Loucy (cell line): ENCODE data around the gene DHRS4.

Experiments
- H2AFZ ChIP-seq: fragments of 200-600 bp; sonication (generic); 2 replicates; pipeline ENCODE4 v1.6.0; 2016; ENCODE audit warnings: antibody characterized with exemption, mild to moderate bottlenecking, low read length, moderate library complexity
- H3F3A ChIP-seq: fragments of 200-600 bp; 2 replicates; pipeline ENCODE4 v1.6.0; 2016; ENCODE audit warnings: antibody characterized with exemption, low read depth, mild to moderate bottlenecking
- H3K27me3 ChIP-seq: fragments of 200-600 bp; sonication (generic); 2 replicates; pipeline ENCODE4 v1.6.1; 2014; ENCODE audit warnings: low read length, mild to moderate bottlenecking; ENCODE audit not compliant: insufficient read depth, poor library complexity, severe bottlenecking
- H3K36me3 ChIP-seq: fragments of 200-600 bp; sonication (generic); 2 replicates; pipeline ENCODE4 v1.6.1; 2016; ENCODE audit warnings: low read length; ENCODE audit not compliant: insufficient read depth
- H3K4me1 ChIP-seq: fragments of 200-600 bp; sonication (generic); 2 replicates; pipeline ENCODE4 v1.5.1; 2014; ENCODE audit warnings: low read length, mild to moderate bottlenecking; ENCODE audit not compliant: insufficient read depth, poor library complexity, severe bottlenecking
- H3K4me2 ChIP-seq: fragments of 200-600 bp; sonication (generic); 2 replicates; pipeline ENCODE4 v1.6.0; 2014; ENCODE audit warnings: antibody characterized with exemption, low read length, low read depth, mild to moderate bottlenecking; ENCODE audit not compliant: poor library complexity, severe bottlenecking
- H3K4me3 ChIP-seq: fragments of 200-600 bp; sonication (generic); 2 replicates; pipeline ENCODE4 v1.5.1; 2014; ENCODE audit warnings: low read length, mild to moderate bottlenecking, mixed read lengths; ENCODE audit not compliant: poor library complexity, severe bottlenecking
- H3K79me2 ChIP-seq: fragments of 200-600 bp; sonication (generic); 2 replicates; pipeline ENCODE4 v1.6.1; 2014; ENCODE audit warnings: low read length; ENCODE audit not compliant: insufficient read depth
- H3K9ac ChIP-seq: fragments of 200-600 bp; sonication (generic); 2 replicates; pipeline ENCODE4 v1.6.0; 2014; ENCODE audit warnings: mild to moderate bottlenecking, low read depth, low read length, moderate library complexity; ENCODE audit not compliant: poor library complexity, severe bottlenecking
- H3K9me2 ChIP-seq: fragments of 200-600 bp; sonication (generic); replicated peaks from 2 replicates; pipeline ENCODE4 v1.6.1; 2016; ENCODE audit warnings: low read depth, low read length, mixed read lengths
- H3K9me3 ChIP-seq: fragments of 200-600 bp; sonication (generic); 2 replicates; pipeline ENCODE4 v1.6.1; 2014; ENCODE audit warnings: mild to moderate bottlenecking, antibody characterized with exemption, low read length, low read depth; ENCODE audit not compliant: insufficient read depth
- H4K20me1 ChIP-seq: fragments of 200-600 bp; sonication (generic); 2 replicates; pipeline ENCODE4 v1.6.0; 2014; ENCODE audit warnings: antibody characterized with exemption, low read length, mild to moderate bottlenecking; ENCODE audit not compliant: insufficient read depth, poor library complexity, severe bottlenecking
- CTCF ChIP-seq: fragments of 200-600 bp; sonication (generic); conservative IDR thresholded peaks from 2 replicates; pipeline ENCODE4 v1.5.1; 2014; ENCODE audit warnings: mild to moderate bottlenecking, antibody characterized with exemption, low read length
- EZH2phosphoT487 ChIP-seq: fragments of 200-600 bp; IDR thresholded peaks from 2 replicates; pipeline ENCODE4 v1.6.1; 2018; ENCODE audit warnings: antibody characterized with exemption, mild to moderate bottlenecking, moderate library complexity, borderline replicate concordance

The DHRS4 gene

GRCh38 chr14:23929136-23929535 is 24.4 kb upstream of the DHRS4 start:
- Histone ChIP-seq H3K4me3 (no peak overlapping the region), H3K4me2 (no peak overlapping the region), H3K9me2 (no peaks in the 10 kb centered on the region), H3K4me1 (no peaks in the 10 kb centered on the region), H3K9ac (no peak overlapping the region), H4K20me1 (no peaks in the 10 kb centered on the region), H3K36me3 (no peaks in the 10 kb centered on the region), H3K9me3 (no peaks in the 10 kb centered on the region), H3K27me3 (no peaks in the 10 kb centered on the region), H2AFZ (no peak overlapping the region), H3F3A (no peaks in the 10 kb centered on the region), H3K79me2 (no peaks in the 10 kb centered on the region)
- TF ChIP-seq EZH2phosphoT487 (no peak), CTCF (no peak)

- H3F3A ChIP-seq: no peaks in the 10 kb centered on the region
- no peaks in the 10 kb centered on the region for H4K20me1 ChIP-seq
- no peaks in the 10 kb centered on the region for H3K36me3 ChIP-seq
- no peaks in the 10 kb centered on the region for H3K9me3 ChIP-seq
- no peak overlapping the region for H3K4me3 ChIP-seq
- H3K79me2 ChIP-seq: no peaks in the 10 kb centered on the region
- H3K9ac ChIP-seq: no peak overlapping the region
- no peaks in the 10 kb centered on the region for H3K27me3 ChIP-seq
- 0 out of 2 replicates have a peak overlapping the region, but pooled peaks have one; percentile 22 for H2AFZ ChIP-seq
- no peaks in the 10 kb centered on the region for H3K4me1 ChIP-seq
- H3K9me2 ChIP-seq: no peaks in the 10 kb centered on the region
- no peak overlapping the region for H3K4me2 ChIP-seq
- TF ChIP-seq EZH2phosphoT487: no peak
- TF ChIP-seq CTCF: peak; percentile 94
These were observed 23.7 kb upstream of the DHRS4 start for GRCh38 chr14:23929822-23930294.

GRCh38 chr14:23930742-23931141 is 22.8 kb upstream of the DHRS4 start:
- Histone ChIP-seq H3K9me3 (no peaks in the 10 kb centered on the region), H3F3A (no peaks in the 10 kb centered on the region), H3K4me2 (no peak overlapping the region), H3K36me3 (no peaks in the 10 kb centered on the region), H3K9ac (no peak overlapping the region), H3K79me2 (no peaks in the 10 kb centered on the region), H3K27me3 (no peaks in the 10 kb centered on the region), H3K9me2 (no peaks in the 10 kb centered on the region), H4K20me1 (no peaks in the 10 kb centered on the region), H3K4me1 (no peaks in the 10 kb centered on the region), H2AFZ (no peak overlapping the region), H3K4me3 (no peak overlapping the region)
- TF ChIP-seq EZH2phosphoT487 (no peak), CTCF (no peak)
